Osteocyte (in vitro differentiated cells): Measurements from ENCODE around the gene EXOC4. TPM values are rescaled to one million over a fixed set of nuclear protein-coding genes. Genes with fewer than 3 reads are reported as not detected.

ENCODE experiments used
- DNase-seq: peaks from one replicate; pipeline ENCODE4 v3.0.0; 2021; ENCODE audit warnings: mixed read lengths; ENCODE audit not compliant: unreplicated experiment; ENCODE audit errors: extremely low spot score
- H3K27ac Mint-ChIP-seq: one replicate; pipeline ENCODE4 v1.8.0; 2021; ENCODE audit warnings: mild to moderate bottlenecking, mixed read lengths; ENCODE audit not compliant: unreplicated experiment
- H3K27me3 Mint-ChIP-seq: one replicate; pipeline ENCODE4 v1.8.0; 2021; ENCODE audit warnings: mixed read lengths; ENCODE audit not compliant: unreplicated experiment
- H3K36me3 Mint-ChIP-seq: one replicate; pipeline ENCODE4 v1.8.0; 2021; ENCODE audit warnings: mixed read lengths; ENCODE audit not compliant: unreplicated experiment
- H3K4me1 Mint-ChIP-seq: one replicate; pipeline ENCODE4 v1.8.0; 2021; ENCODE audit warnings: mixed read lengths; ENCODE audit not compliant: unreplicated experiment
- H3K4me3 Mint-ChIP-seq: one replicate; pipeline ENCODE4 v1.8.0; 2021; ENCODE audit warnings: mild to moderate bottlenecking, moderate library complexity, mixed read lengths; ENCODE audit not compliant: unreplicated experiment
- H3K9me3 Mint-ChIP-seq: one replicate; pipeline ENCODE4 v1.8.0; 2021; ENCODE audit warnings: mixed read lengths; ENCODE audit not compliant: unreplicated experiment
- total RNA-seq: library from RNA; stranded (reverse); gene quantifications from 2 replicates; pipeline ENCODE4 v1.2.1, GENCODE V29; 2021
- TF ChIP-seq, protein P1 (sequence below): fragments of 200-600 bp; sonication (generic); IDR thresholded peaks from 2 replicates; pipeline ENCODE4 v1.5.0; 2021; ENCODE audit warnings: antibody characterized with exemption, mild to moderate bottlenecking, moderate library complexity

The EXOC4 gene
- total RNA-seq, 1 donor from 2014 or later: 99.9 TPM

DNA sequence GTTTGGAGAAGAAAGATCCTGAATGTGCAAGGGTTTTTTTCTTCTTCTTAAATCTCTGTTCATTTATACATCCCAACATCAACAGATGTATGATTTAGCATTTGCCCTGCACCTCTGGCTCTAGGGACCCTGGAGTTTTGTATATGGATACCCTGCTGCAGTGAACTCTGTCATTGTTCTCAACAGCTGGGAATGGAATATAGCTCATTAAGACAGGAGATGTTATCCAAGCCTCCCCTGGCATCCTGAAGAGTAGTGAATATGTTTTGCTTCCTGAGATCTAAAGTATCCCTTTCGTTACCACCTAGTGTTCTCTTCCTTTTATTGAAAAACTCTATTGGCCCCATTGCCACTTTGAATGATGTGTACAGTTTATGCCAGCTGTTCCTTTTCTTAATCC lies 275.9 kb downstream of the EXOC4 start:
- Mint-ChIP-seq H3K9me3 (no peaks in the 10 kb centered on the region), H3K4me3 (no peak overlapping the region), H3K4me1 (peaks cover 9% of the 10 kb centered on the region), H3K27me3 (no peaks in the 10 kb centered on the region), H3K36me3 (no peaks in the 10 kb centered on the region), H3K27ac (no peak overlapping the region)
- DNase-seq: no peak
- TF ChIP-seq, protein P1, sequence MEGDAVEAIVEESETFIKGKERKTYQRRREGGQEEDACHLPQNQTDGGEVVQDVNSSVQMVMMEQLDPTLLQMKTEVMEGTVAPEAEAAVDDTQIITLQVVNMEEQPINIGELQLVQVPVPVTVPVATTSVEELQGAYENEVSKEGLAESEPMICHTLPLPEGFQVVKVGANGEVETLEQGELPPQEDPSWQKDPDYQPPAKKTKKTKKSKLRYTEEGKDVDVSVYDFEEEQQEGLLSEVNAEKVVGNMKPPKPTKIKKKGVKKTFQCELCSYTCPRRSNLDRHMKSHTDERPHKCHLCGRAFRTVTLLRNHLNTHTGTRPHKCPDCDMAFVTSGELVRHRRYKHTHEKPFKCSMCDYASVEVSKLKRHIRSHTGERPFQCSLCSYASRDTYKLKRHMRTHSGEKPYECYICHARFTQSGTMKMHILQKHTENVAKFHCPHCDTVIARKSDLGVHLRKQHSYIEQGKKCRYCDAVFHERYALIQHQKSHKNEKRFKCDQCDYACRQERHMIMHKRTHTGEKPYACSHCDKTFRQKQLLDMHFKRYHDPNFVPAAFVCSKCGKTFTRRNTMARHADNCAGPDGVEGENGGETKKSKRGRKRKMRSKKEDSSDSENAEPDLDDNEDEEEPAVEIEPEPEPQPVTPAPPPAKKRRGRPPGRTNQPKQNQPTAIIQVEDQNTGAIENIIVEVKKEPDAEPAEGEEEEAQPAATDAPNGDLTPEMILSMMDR: no peak

DNA sequence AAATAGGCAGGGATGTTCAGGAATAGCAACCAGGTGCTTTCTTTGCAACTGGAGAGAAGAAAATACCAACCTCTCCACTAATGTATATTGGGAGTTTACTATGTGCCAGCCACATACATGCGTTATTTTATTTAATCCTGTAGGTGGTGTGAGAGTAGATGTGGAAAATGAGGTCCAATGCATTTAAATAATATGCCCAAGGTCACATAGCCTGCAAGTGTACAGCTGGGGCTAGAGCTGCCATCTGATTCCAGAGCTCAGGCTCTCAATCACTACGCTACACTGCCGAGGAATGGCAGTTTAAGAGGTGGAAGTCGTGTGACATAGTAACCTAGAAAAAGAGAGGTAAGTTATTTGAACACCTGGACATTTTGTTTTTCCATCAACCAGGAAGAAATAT lies 277.0 kb downstream of the EXOC4 start:
- no peak overlapping the region for H3K27ac Mint-ChIP-seq
- no peaks in the 10 kb centered on the region for H3K9me3 Mint-ChIP-seq
- H3K4me1 Mint-ChIP-seq: peaks cover 9% of the 10 kb centered on the region
- DNase-seq: no peak
- TF ChIP-seq, protein P1: peak; percentile 11
- no peaks in the 10 kb centered on the region for H3K36me3 Mint-ChIP-seq
- no peak overlapping the region for H3K4me3 Mint-ChIP-seq
- no peaks in the 10 kb centered on the region for H3K27me3 Mint-ChIP-seq

DNA sequence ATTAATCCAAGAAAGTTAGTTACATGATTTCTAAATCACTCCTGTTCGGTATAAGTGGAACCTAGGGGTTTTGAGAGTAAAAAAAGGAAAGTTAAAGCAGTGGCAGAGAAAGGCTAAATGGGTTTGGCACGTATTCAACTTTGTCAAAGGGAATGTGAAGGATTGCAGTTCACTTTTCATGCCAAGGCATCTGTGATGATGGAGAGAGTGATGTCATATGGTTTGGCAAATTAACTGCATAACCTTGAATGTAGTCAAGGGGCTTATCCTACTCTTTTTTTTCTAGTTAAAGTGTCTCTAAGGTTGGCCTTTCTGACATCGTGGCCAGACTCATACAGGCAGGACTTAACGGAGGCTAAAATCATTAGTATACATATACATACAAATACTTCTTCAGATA lies 277.8 kb downstream of the EXOC4 start:
- Mint-ChIP-seq H3K27me3 (no peaks in the 10 kb centered on the region), H3K9me3 (no peaks in the 10 kb centered on the region), H3K4me3 (no peak overlapping the region), H3K4me1 (peaks cover 5% of the 10 kb centered on the region), H3K27ac (no peak overlapping the region), H3K36me3 (no peaks in the 10 kb centered on the region)
- TF ChIP-seq, protein P1: no peak
- DNase-seq: no peak

DNA sequence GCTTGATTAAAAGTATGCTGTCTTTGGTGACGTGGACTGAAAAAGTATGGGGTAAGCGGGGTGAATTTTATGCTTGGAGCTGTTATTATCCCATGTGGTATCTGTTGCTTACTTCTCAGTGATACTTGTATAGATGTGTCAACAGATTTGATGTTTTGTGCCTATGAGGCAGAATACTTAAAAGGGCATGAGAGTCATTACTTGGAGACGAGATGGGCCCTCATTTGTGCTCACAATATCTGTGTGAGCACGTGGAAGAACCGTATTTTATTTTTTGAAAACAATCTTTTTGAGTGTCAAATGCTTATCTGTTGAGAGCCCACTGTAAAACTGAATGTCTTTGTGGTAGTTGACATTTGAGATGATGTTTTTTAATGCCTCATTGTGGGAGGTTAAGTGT lies 281.9 kb downstream of the EXOC4 start:
- peaks cover 8% of the 10 kb centered on the region for H3K4me1 Mint-ChIP-seq
- TF ChIP-seq, protein P1: no peak
- no peak overlapping the region for H3K4me3 Mint-ChIP-seq
- no peaks in the 10 kb centered on the region for H3K9me3 Mint-ChIP-seq
- no peaks in the 10 kb centered on the region for H3K36me3 Mint-ChIP-seq
- H3K27ac Mint-ChIP-seq: no peak overlapping the region
- no peaks in the 10 kb centered on the region for H3K27me3 Mint-ChIP-seq
- no peak for DNase-seq

DNA sequence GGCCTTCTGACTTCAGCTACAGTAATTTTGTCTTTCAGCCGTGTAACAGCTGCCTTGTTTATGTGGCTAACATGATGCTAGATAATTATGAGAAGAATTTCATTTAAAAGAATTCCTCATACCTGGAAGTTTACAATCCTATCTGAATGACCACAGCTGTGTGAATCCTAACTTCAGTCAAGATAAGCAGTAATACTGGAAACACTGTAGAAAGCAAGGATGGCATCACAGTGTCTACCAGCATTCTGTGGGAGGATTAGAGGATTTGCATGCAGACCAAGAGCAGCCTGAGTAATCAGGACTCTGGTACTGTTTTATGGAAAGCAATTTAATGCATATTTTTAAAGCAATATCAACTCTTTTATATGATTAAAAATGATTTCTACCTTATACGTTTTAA lies 282.4 kb downstream of the EXOC4 start:
- Mint-ChIP-seq H3K4me3 (no peak overlapping the region), H3K36me3 (no peaks in the 10 kb centered on the region), H3K4me1 (peaks cover 8% of the 10 kb centered on the region), H3K27ac (no peak overlapping the region), H3K27me3 (no peaks in the 10 kb centered on the region), H3K9me3 (no peaks in the 10 kb centered on the region)
- TF ChIP-seq, protein P1: no peak
- no peak for DNase-seq
